Erythroblast (primary cell): ENCODE measurements around the gene IGSF8.

ENCODE experiments used
- GATA1 ChIP-seq: IDR thresholded peaks from 2 replicates; pipeline ENCODE4 v1.6.1; 2011; ENCODE audit warnings: low read depth, mild to moderate bottlenecking, control low read depth, low read length, moderate library complexity
- POLR2A ChIP-seq: IDR thresholded peaks from 2 replicates; pipeline ENCODE4 v1.6.1; 2011; ENCODE audit warnings: mild to moderate bottlenecking, low read length

GRCh38 chr1:160105155-160105554 lies 6.7 kb upstream of the IGSF8 start:
- TF ChIP-seq POLR2A (no peak), GATA1 (no peak)
